HG02970 (cell line): Measurements from ENCODE around the gene PXN.
"Not testable (repeated sequence)": the region's sequence is repeated elsewhere in the genome, so short reads cannot be mapped to it uniquely, and the experiment has no call there.

Experiments
- ATAC-seq: cut with Tn5 transposase; IDR thresholded peaks from one replicate; pipeline ENCODE4 v1.9.1; 2021; ENCODE audit warnings: mild to moderate bottlenecking, moderate library complexity, moderate number of reproducible peaks; ENCODE audit not compliant: unreplicated experiment, low FRiP score

PXN gene

DNA sequence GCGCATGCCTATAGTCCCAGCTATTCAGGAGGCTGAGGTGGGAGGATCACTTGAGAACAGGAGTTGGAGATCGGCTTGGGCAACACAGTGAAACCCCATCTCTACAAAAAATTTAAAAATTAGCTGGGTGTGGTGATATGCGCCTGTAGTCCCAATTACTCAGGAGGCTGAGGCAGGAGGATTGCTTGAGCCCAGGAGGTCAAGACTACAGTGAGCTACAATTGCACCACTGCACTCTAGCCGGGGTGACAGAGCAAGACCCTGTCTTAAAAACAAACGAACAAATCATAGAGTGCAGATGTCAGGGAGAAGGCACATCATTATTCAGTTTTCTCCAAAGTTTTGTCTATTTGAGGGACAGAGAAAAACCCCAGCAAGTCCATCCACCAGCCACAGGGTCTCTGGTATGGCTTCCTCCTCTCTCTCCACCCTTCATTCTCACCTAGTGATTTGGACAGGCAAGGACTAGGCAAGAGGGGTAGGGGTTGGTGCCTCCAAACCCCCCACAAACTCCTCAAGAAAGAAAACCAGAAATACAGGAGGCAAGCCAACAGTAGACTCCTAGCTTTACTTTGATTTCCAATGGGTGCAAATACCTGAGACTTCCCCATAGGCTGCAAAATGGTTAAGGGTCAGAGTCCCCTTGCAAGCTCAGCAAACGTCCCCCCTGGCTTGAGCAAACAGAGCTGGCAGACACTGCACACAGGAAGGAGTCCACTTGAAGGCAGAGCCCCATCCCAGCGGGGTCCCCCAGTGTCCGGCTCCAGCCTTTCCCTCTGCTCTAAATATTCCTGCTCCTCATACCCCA, 38.1 kb downstream of the PXN start:
- no peak for ATAC-seq

DNA sequence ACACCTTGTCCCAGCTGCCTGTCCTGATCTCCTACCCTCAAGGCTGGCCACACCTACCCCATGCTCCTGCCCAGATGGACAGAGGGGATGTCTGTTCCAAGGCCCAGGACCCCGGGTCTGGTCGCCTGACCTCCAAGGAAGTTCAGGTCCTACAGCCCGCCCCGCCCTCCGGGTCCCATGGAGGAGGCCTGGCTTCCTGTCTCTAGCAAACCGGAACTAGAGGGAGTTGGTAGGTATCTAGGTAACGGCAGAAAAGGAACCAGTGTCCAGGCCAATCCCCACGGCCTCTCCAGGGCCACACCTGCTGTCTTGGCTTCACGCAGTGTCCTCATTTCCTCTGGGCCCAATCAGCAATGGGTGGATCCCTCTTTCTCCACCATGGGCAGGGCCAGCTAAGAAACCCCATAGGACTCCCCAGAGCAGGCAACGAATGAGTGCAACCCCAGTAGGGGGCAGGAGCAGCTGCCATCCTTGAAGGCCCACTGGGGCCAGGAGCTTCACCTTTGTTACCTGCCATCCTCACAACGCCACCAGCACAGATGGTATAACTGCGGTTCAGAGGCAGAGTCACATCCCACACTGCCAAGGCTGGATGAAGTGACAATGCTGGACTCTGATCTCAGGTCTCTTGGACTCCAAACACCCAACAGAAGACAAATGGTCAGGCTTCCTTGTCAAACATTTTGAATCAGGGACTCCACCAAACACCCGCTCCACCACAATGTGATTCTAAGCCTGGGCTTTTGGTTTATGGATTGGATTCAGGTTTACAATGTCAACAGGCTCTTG, 39.5 kb downstream of the PXN start:
- no peak for ATAC-seq

DNA sequence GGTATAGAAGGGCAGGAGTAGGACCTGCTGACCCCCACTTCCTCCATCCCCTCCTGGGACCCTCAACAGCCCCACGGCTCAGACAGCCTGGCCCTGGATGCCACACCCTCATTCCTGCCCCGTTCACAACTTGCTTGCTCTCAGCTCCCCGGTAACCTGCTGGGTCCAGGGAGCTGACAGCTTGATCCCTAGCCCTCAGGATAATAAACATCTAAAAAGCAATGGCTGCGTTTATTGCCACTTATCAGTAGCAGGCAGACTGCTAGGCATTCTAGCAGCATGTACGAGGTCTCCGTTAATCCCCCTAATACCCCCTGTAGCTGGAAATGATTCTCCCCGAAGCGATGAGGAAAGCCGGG, 40.4 kb downstream of the PXN start:
- ATAC-seq: no peak

DNA sequence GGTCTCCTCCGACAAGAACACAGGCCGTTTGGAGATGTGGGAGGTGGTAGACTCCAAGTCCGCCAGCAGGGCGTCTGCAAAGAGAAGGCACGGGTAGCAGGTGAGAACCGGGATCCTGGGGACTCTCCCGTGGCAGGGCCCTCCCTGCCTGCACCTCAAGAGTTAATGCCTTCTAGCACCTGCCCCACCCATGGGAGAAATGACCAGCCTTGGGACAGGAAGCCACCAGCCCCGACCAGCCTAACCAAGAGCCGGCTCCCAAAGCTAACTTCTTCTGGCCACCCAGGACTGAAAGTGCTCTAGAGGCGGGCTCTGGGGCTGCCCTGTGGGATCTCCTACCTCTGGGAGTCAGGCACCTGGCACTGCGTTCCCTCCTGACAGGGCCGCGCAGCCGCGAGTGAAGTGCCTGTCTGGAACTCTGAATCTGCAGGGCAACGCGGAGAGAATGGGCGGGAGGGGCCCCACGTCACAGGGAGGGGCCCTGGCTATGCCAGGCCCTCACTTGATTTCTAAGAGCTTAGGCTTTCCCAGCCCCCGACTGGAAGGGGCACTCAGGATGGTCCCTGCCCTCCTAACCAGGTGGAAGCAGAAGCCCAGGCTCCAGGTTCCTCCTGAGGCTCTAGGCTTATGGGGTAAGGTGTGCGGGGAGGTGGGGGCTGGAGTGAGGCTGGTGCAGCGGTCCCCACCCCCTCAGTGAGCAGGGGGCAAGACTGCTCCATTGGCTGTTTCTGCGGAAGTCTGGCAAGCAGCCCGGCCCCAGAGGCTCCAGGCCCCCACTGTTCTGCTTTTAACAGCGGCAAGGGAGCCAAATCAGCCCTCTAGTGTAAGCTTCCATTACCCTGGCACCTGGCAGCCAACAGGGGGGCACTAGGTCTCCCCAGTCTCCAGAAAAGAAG, 41.0 kb downstream of the PXN start:
- no peak for ATAC-seq

DNA sequence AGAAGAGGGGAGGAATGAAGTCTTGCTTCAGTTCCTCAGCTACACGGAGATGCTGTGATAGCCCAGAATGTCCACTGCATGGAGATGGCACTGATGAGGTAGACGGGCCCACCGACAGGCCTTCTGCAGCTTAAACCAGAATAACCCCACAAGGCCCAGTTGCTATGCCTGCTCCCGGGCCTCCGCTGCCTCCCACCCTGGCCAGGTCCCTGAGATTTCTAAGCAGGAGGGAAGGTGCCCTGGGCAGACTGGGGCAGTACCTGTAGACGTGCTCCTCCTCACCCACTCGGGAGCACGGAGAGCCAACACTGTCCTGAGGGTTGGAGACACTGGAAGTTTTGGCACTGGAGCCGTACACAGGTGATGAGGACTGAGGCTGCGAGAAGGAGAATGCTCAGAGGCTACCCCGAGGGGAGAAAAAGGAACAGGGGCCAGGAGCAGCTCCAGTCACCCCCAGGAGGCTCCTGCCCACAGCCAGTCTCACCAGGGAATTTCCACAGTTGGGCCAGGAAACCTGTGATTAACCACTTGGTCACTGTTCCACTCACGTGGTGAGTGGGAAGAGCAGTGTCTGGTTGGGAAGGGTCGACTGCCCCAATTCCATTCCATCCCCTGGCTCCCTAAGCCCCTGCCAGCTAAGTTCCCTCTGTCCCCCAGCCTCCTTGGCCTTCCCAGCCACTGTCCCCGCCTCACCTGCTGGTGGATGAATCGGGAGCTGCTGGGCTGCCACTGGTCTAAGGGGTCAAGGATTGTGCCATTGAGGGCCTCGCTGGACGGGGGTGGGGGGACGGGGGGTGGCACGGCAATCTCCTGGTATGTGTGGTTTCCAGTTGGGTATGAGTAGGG, 41.8 kb downstream of the PXN start:
- no peak for ATAC-seq

DNA sequence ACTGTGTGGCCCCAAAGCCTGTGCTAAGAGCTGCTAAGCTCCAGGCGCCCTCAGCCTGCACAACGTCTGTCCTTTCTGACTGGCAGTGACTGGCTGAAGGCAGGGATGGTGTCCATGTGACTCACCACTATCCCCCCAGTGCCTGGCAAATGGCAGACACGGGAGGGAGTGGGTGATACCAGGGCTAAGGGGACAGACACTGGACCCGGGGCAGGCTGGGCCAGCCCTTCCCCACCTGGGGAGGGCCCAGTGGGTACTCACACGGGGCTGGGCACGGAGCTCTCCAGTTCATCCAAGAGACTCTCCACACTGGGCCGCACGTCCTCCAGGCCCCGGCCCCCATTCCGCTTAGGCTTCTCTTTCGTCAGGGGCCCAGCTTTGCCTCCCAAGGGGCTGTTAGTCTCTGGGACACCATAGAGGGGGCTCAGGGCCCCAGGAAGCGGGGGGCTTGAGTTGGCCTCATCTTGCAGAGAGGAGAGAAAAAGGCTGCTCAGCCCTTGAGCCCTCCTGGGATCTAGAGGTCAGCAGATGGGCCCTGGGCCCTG, 43.2 kb downstream of the PXN start:
- no peak for ATAC-seq

DNA sequence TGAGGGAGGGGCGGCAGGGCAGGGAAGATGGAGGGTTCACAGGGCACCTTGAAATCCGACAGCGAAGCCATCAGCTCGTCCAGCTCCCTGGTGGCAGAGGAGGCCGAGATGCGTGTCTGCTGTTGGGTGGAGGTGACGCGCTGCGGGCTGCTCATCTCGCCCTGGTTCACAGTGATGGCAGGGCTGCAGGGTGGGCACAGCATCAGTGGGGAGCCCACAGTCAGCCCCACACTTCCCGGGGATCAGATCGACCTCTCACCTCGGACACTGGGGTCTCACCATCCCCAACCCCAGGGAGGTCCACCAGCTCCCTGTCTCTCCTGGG, 44.0 kb downstream of the PXN start:
- ATAC-seq: no peak

DNA sequence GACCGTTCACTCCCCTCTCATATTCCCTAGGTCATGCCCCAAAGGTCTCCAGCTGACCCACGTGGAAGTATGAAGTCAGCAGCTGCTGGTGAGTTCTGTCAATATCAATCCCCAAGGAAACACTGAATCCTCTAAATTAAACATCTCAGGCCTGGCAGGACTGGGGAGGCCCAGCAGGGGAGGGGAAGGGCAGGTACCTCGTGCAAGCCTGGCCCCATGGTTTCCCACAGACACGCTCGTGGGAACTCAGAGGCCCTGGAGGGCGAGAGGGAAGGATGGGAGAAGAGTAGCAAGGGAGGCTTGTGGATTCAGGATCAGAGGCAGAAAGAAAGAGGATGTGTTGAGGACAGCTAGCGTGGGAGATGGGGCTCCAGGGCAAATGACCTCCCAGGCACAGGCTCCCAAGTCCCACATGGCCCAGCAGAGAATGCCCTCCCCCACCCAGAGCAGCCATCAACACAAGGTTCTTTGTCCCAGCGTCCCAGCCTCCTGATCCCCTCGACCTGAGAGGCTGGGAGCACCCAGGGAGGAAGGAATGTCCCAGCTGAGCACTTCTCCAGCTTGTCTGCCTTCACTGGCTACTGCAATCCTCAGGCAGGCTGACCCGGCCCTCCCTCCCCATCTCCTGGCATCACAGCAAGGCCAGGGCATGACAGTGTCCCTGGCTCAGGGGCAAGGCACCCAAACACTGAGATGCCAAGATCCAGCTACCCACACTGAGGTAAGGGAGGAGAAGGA, 44.5 kb downstream of the PXN start:
- ATAC-seq: no peak

DNA sequence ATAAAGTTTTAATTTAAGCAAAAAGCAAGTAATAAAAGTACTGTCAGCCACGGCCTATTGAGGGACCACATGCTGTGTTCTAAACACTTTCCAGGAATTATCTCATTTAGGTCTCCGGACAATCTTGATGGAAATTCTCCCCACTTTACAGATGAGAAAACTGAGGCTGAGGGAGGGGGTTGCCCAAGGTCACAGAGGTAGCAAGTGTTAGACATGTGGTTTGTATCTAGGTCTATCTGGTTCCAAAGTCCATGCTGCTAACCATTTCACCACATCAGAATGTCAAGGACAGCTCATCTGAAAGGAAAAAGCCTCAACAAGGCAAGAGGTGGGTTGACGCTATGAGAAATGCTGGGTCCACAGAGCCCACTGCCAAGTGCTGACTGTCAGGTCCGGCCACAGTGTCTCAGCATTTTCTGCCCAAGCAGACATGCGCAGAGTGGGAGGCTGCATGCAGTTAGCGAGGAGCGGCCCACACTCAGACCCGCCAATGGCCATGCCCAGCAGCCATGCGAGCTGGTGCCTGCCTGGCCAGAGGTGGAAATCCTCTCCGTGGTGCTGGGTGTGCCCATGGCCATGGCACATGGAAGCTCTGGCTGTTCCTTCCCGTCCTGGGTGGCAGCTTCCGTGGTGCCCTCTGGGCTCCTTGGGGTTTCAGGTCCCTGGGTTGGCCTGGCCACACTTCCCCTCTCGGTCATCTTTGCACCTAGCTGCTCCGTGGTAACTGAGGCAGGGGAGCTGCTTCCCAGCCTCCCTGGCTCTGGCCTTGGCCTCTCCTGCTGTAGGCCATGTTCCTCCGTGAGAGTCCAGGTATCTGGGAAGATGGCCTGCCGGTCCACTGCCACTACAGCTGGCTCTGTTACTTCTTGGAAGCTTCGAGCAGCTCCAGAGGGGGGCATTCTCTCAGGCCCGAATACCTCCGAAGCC, 46.6 kb downstream of the PXN start:
- no peak for ATAC-seq

DNA sequence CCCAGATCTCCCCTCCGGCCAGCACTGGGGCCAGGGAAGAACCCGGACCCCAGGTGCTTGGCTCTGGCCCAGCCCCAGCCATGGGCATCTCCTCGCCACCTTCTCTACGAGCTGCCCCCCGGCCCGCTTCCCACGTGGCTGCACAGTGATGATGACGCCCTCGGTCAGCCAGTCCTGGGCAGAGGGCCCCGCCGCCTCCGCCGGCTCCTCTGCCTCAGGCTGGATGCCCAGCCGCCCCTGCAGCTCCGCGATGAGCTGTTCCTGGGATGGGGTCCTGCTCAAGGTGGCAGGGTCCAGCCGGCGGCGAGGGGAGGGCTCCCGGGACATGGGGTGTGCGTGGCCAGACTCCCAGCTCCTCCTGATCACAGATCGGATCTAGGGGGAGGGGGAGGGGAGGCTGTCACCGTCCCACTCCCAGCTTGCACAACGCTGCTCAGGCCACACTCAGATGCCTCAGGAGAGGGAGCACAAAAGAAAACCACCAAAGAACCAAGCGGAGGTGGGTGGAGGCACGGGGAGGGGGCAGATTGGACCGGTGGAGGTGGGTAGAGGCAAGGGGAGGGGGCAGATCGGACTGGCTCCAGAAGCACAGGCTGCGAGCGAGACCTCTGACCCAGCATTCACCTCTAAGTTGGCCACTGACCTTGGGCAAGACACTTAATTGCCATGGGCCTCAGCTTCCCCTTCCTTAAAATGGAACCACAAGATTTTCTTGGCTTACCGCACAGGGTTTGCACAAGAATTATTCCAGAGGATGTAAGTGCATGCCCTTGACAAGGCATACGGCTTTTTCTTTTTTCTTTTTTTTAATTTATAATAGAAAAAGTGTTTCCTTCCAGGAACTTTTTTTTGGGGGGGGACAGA, 48.6 kb downstream of the PXN start:
- no peak for ATAC-seq

DNA sequence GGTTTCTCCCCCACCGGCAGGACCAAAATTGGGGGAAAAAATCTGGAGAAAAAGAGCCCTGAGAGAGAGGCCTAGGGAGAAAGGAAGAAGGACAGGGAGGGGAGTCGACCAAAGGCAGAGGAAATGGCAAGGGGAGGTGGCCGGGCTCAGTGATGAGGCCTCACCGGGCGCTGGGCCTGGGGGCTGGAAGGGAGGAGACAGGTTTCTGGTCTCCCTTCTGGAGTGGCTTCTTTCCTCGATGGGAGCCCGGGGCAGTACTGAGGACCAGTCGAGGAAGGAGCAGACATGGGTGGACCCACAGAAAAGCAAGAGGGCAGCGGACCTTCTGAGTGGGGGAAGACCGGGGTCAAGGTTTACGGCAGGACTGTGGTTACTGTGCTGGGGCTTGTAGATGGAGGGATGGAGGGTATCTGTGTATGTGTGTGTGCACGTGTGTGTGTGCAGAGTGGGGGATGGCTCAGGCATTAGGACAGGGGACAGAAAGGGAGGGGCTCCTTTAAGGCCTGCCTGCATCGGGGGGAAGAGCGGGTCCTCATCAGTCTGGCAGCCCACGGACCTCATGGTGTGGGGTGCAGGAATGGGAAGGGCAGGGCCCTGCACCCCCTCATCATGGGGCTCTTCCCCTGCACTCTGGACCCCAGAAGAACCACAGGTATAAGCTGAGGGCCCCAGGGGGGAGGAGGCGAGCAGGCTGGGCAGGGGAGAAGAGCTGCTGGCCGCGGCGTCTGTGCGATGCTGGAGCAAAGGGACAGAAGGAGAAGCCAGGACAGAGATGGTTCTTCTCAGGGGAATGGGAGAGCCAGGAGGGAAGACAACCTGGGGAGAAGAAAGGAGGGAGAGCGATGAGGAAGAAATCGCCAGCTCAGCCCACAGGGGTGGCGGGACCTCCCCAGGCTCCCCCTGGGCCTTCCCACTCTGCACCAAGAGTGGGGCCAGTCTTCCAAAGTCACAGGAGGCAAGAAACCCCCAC, 49.5 kb downstream of the PXN start:
- no peak for ATAC-seq

DNA sequence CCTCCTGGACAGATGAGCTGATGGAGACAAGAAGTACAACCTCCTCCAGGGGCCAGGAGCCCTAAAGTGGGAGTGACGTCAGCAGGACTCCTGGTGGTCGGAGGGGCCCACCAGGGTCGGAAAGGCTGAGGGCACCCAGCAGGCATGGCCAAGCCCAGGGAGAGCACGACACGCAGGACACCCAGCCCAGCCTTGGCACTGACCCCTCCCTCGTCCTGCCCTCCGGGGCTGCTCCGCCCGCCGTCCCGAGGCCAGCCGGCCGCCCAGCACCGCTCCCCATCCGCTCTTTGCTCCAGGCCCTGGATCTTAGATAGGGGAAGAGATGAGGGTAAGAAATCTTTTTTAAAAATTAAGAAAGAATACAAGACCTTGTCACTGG, 50.2 kb downstream of the PXN start:
- ATAC-seq: no peak

DNA sequence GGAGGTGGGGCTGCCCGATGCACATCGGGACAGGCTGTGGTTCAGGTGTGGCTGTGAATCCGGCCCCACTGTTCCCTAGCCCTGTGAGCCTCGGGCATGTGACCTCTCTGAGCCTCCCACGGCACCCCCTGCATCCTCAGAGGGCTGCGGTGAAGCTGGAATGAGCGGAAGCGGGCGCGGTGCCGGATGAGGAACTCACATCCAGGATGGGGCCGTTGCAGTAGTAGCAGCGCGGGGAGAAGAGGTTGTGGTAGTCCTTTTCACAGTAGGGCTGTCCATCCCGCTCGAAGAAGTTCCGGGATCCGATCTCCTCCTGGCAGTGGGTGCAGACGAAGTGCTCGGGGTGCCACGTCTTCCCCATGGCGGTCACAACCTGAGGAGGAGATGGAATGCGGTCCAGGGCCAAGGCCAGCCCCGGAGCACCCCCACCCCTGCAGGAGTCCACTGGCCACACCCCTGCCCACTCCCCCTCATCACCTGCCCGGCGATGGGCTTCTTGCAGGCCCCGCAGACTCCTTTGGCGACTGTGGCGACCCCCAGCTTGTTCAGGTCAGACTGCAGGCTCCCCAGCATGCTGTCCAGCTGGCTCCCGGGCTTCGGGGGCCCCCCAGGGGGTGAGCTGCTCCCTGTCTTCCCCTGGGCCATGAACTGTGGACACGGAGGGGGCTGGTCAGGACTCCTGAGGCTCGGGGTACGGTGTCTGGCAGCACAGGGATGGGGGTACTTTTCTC, 50.7 kb downstream of the PXN start:
- no peak for ATAC-seq

DNA sequence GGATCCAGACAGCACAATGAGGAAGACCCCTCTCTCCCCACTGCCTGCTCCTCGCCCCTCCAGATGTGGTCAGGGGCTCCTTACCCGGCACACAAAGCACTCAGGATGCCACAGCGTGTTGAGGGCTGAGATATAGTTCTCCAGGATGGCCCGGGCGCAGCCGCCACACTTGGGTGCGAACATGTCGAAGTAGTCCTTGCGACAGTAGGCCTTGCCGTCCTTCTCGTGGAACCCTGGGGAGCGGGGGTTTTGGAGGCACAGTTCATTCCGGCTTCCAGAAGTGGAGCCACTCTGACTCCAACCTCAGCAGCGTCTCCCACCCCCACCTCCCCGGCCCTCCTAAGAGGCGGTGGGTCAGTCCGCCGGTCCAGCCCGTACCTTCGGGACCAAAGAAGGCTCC, 51.8 kb downstream of the PXN start:
- no peak for ATAC-seq

DNA sequence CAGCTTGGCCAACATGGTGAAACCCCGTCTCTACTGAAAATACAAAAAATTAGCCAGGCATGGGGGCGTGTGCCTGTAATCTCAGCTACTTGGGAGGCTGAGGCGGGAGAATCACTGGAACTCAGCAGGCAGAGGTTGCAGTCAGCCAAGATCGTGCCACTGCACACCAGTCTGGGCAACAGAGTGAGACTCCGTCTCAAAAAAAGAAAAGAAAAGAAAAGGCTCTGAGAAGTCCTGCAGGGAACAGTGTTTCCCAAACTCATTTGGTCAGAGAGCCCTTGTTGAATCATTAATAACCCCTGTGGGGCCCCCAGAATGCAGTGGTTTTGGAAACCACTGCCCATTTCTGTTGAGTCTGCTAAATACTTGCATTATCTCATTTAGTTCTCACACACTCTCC, 52.3 kb downstream of the PXN start:
- not testable (repeated sequence) for ATAC-seq

DNA sequence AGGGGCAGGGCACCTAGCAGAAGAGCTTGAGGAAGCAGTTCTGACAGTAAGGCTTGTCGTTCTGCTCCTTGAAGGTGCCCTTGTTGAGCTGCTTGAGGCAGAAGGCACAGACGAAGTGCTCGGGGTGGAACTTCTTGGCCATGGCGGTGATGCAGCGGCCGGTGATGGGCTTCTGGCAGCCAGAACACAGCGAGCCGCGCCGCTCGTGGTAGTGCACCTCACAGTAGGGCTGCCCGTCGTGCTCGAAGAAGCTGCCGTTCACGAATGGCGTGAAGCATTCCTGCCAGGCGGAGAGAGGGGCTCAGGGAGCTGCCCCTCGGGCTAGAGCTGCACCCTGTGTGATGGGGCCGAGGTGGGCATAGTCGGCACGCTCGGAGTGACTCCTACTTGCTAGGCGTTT, 53.2 kb downstream of the PXN start:
- ATAC-seq: no peak
